Endodermal cell (in vitro differentiated cells): ENCODE results near the gene CPN1. TPM values are rescaled to one million over a fixed set of nuclear protein-coding genes. Genes with fewer than 3 reads are reported as not detected.

Experiments
- DNase-seq: peaks from one replicate; pipeline ENCODE4 v3.0.0-alpha.2; 2017
- H3K27ac ChIP-seq: 2 replicates; pipeline ENCODE4 v1.5.1; 2013; ENCODE audit warnings: mild to moderate bottlenecking, low read depth, low read length, moderate library complexity
- H3K27me3 ChIP-seq: 2 replicates; pipeline ENCODE4 v1.6.1; 2013; ENCODE audit warnings: mild to moderate bottlenecking, low read length, moderate library complexity; ENCODE audit not compliant: insufficient read depth, control insufficient read depth, poor library complexity, severe bottlenecking
- H3K36me3 ChIP-seq: 2 replicates; pipeline ENCODE4 v1.7.0; 2013; ENCODE audit warnings: mild to moderate bottlenecking, low read length, moderate library complexity; ENCODE audit not compliant: control insufficient read depth, insufficient read depth
- H3K4me1 ChIP-seq: one replicate; pipeline ENCODE4 v1.7.0; 2013; ENCODE audit warnings: low read length; ENCODE audit not compliant: control insufficient read depth, insufficient read depth
- H3K4me3 ChIP-seq: 2 replicates; pipeline ENCODE4 v1.5.1; 2013; ENCODE audit warnings: mild to moderate bottlenecking, low read length, moderate library complexity
- H3K9ac ChIP-seq: 2 replicates; pipeline ENCODE4 v1.6.1; 2013; ENCODE audit warnings: mild to moderate bottlenecking, low read length, moderate library complexity; ENCODE audit not compliant: poor library complexity, severe bottlenecking; ENCODE audit errors: extremely low read depth
- H3K9me3 ChIP-seq: 2 replicates; pipeline ENCODE4 v1.6.1; 2013; ENCODE audit warnings: mild to moderate bottlenecking, low read length, moderate library complexity; ENCODE audit not compliant: control insufficient read depth
- H3K27ac Mint-ChIP-seq: 2 replicates; pipeline ENCODE4 v1.8.0; 2020; ENCODE audit warnings: mixed read lengths
- H3K27me3 Mint-ChIP-seq: 2 replicates; pipeline ENCODE4 v1.8.0; 2021; ENCODE audit warnings: mild to moderate bottlenecking, mixed read lengths; ENCODE audit not compliant: insufficient read depth
- H3K36me3 Mint-ChIP-seq: 2 replicates; pipeline ENCODE4 v1.8.0; 2020; ENCODE audit warnings: low read depth, mixed read lengths
- H3K4me1 Mint-ChIP-seq: 2 replicates; pipeline ENCODE4 v1.8.0; 2020; ENCODE audit warnings: mixed read lengths
- H3K4me3 Mint-ChIP-seq: 2 replicates; pipeline ENCODE4 v1.8.0; 2020; ENCODE audit warnings: mild to moderate bottlenecking, moderate library complexity, mixed read lengths
- H3K9me3 Mint-ChIP-seq: 2 replicates; pipeline ENCODE4 v1.8.0; 2020; ENCODE audit warnings: mild to moderate bottlenecking, mixed read lengths
- CTCF ChIP-seq: fragments of 200-600 bp; sonication (generic); conservative IDR thresholded peaks from 2 replicates; pipeline ENCODE4 v1.5.0; 2021; ENCODE audit warnings: antibody characterized with exemption, mild to moderate bottlenecking
- WGBS, 2 experiments: methylation state at CpG; one replicate each; pipeline versions ENCODE4 v1.1.5 to v1.1.7; 2013; ENCODE audit warnings: missing lambda C conversion rate in 2 of 2, mixed read lengths in 1 of 2; ENCODE audit not compliant: insufficient coverage in 1 of 2, insufficient read length in 1 of 2; 5-methylcytosine and 5-hydroxymethylcytosine counted together
- total RNA-seq, 2 donors: library from RNA; stranded (reverse); fragmentation: NEBNext Ultra II Directional in 1 of 2; extraction: Animal tissue kit (Norgen Biotek cat#: 25700) in 1 of 2; gene quantifications; 2 replicates in 1 of 2; 3 replicates in 1 of 2; pipeline ENCODE4 v1.2.1, GENCODE V29; 2021

Gene CPN1
- total RNA-seq, 2 donors from 2014 or later: 0.71 to 1.3 TPM

GRCh38 chr10:99998889-99999288 is 82.8 kb downstream of the CPN1 start:
- Mint-ChIP-seq H3K4me1 (peaks cover 31% of the 10 kb centered on the region), H3K9me3 (no peaks in the 10 kb centered on the region), H3K4me3 (no peak overlapping the region), H3K27ac (no peak overlapping the region), H3K27me3 (no peaks in the 10 kb centered on the region), H3K36me3 (peaks cover 32% of the 10 kb centered on the region)
- Histone ChIP-seq H3K9ac (no peak overlapping the region), H3K9me3 (no peaks in the 10 kb centered on the region), H3K27ac (no peak overlapping the region), H3K4me3 (no peak overlapping the region), H3K27me3 (no peaks in the 10 kb centered on the region), H3K36me3 (peaks cover 34% of the 10 kb centered on the region), H3K4me1 (peaks cover 9% of the 10 kb centered on the region)
- DNase-seq: no peak
- 96% methylated on average over 5 of the region's 6 CpGs; no CpG with 5 or more reads in 1 of the 2 experiments for WGBS, 2 experiments
- TF ChIP-seq CTCF: no peak

GRCh38 chr10:99996671-99997648 is 84.7 kb downstream of the CPN1 start:
- Mint-ChIP-seq H3K4me1 (peaks cover 24% of the 10 kb centered on the region), H3K27ac (no peak overlapping the region), H3K36me3 (peaks cover 34% of the 10 kb centered on the region), H3K27me3 (no peaks in the 10 kb centered on the region), H3K4me3 (no peak overlapping the region), H3K9me3 (no peaks in the 10 kb centered on the region)
- H3K27me3 ChIP-seq: no peaks in the 10 kb centered on the region
- H3K4me1 ChIP-seq: peaks cover 9% of the 10 kb centered on the region
- H3K4me3 ChIP-seq: peak overlapping the region; percentile 12
- no peak overlapping the region for H3K27ac ChIP-seq
- WGBS, 2 experiments: 73 to 87% methylated on average over 3 to 4 of the region's 4 CpGs
- DNase-seq: no peak
- peaks cover 34% of the 10 kb centered on the region for H3K36me3 ChIP-seq
- TF ChIP-seq CTCF: no peak
- H3K9me3 ChIP-seq: no peaks in the 10 kb centered on the region
- H3K9ac ChIP-seq: no peak overlapping the region

GRCh38 chr10:99995713-99996112 is 86.0 kb downstream of the CPN1 start:
- Histone ChIP-seq H3K27me3 (no peaks in the 10 kb centered on the region), H3K36me3 (peaks cover 34% of the 10 kb centered on the region), H3K4me3 (no peak overlapping the region), H3K9me3 (no peaks in the 10 kb centered on the region), H3K4me1 (peaks cover 5% of the 10 kb centered on the region), H3K9ac (no peak overlapping the region), H3K27ac (no peak overlapping the region)
- no peak for DNase-seq
- no peaks in the 10 kb centered on the region for H3K27me3 Mint-ChIP-seq
- WGBS, 2 experiments: 95 to 100% methylated on average over 2 to 3 of the region's 3 CpGs
- H3K27ac Mint-ChIP-seq: no peak overlapping the region
- H3K36me3 Mint-ChIP-seq: peaks cover 33% of the 10 kb centered on the region
- H3K4me3 Mint-ChIP-seq: no peak overlapping the region
- TF ChIP-seq CTCF: no peak
- H3K4me1 Mint-ChIP-seq: peaks cover 18% of the 10 kb centered on the region
- no peaks in the 10 kb centered on the region for H3K9me3 Mint-ChIP-seq
